Measurements from ENCODE around the gene E2F4. TPM values are rescaled to one million over a fixed set of nuclear protein-coding genes. Genes with fewer than 3 reads are reported as not detected.

E2F4 gene
- total RNA-seq, 1 experiment from 2014 or later = 74.5 TPM

DNA sequence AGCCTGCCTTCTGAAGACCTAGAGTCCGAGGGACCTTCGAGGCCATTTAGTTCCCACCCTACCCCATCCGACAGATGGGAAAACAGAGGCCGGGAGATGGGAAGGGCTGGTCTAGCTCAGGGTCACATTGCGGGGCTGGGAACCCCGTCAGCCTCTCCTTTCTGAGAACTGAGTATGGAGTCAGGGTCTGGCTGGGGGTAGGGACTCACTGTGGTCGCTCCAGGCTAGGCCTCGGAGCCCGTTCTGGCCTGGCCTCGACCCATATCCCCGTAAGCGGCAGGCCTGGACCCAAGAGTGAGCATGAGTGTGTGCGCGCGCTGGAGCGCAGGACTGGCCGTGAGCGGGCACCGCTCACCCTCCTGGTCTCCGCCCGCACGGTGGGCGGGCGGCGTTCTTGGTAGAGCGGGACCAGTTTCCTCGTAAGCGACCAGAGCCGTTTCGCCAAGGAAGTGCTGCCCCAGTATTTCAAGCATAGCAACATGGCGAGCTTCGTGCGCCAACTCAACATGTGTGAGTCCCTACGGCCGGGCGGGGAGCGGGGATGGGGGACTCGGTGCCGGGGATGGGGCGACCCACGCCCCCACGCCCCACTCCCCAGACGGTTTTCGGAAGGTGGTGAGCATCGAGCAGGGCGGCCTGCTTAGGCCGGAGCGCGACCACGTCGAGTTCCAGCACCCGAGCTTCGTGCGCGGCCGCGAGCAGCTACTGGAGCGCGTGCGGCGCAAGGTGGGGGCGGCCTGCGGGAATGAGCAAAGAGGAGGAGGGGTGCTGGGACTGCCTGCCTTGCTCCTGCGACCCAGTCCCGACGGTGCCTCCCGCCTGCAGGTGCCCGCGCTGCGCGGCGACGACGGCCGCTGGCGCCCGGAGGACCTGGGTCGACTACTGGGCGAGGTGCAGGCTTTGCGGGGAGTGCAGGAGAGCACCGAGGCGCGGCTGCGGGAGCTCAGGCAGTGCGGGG, 26.6 kb upstream of the E2F4 start:
- POLR2A ChIA-PET = interaction anchor here (0.6 kb wide), 1 partner anchor 82 kb away, joined by 4 read pairs; the partner anchor contains the start of gene FHOD1
- CTCF ChIA-PET = no interaction called here
- Histone ChIP-seq H3K4me3 (ENCODE audit: low read depth in 2 of 2, low read length in 2 of 2) (no peak overlapping the region), H3K4me1 (ENCODE audit: control insufficient read depth, insufficient read depth, low read length) (peaks cover 7% of the 10 kb centered on the region; the same call in 1 of the 2 replicates), H3K9me3 (ENCODE audit: control insufficient read depth, insufficient read depth, low read depth, low read length) (no peaks in the 10 kb centered on the region), H3K36me3 (ENCODE audit: control insufficient read depth, insufficient read depth, low read length) (no peaks in the 10 kb centered on the region; the same call in 1 of the 2 replicates), H3K27ac (ENCODE audit: low read length) (no peak overlapping the region), H3K27me3 (ENCODE audit: control insufficient read depth, insufficient read depth, low read length) (no peaks in the 10 kb centered on the region)
- TF ChIP-seq, protein P1, sequence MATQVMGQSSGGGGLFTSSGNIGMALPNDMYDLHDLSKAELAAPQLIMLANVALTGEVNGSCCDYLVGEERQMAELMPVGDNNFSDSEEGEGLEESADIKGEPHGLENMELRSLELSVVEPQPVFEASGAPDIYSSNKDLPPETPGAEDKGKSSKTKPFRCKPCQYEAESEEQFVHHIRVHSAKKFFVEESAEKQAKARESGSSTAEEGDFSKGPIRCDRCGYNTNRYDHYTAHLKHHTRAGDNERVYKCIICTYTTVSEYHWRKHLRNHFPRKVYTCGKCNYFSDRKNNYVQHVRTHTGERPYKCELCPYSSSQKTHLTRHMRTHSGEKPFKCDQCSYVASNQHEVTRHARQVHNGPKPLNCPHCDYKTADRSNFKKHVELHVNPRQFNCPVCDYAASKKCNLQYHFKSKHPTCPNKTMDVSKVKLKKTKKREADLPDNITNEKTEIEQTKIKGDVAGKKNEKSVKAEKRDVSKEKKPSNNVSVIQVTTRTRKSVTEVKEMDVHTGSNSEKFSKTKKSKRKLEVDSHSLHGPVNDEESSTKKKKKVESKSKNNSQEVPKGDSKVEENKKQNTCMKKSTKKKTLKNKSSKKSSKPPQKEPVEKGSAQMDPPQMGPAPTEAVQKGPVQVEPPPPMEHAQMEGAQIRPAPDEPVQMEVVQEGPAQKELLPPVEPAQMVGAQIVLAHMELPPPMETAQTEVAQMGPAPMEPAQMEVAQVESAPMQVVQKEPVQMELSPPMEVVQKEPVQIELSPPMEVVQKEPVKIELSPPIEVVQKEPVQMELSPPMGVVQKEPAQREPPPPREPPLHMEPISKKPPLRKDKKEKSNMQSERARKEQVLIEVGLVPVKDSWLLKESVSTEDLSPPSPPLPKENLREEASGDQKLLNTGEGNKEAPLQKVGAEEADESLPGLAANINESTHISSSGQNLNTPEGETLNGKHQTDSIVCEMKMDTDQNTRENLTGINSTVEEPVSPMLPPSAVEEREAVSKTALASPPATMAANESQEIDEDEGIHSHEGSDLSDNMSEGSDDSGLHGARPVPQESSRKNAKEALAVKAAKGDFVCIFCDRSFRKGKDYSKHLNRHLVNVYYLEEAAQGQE (IDR thresholded peaks at IDR 0.05; ENCODE audit: insufficient read depth in 1 of 2, low read depth in 2 of 2, low read length in 1 of 2) = no peak
- TF ChIP-seq, protein P2, sequence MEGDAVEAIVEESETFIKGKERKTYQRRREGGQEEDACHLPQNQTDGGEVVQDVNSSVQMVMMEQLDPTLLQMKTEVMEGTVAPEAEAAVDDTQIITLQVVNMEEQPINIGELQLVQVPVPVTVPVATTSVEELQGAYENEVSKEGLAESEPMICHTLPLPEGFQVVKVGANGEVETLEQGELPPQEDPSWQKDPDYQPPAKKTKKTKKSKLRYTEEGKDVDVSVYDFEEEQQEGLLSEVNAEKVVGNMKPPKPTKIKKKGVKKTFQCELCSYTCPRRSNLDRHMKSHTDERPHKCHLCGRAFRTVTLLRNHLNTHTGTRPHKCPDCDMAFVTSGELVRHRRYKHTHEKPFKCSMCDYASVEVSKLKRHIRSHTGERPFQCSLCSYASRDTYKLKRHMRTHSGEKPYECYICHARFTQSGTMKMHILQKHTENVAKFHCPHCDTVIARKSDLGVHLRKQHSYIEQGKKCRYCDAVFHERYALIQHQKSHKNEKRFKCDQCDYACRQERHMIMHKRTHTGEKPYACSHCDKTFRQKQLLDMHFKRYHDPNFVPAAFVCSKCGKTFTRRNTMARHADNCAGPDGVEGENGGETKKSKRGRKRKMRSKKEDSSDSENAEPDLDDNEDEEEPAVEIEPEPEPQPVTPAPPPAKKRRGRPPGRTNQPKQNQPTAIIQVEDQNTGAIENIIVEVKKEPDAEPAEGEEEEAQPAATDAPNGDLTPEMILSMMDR (IDR thresholded peaks at IDR 0.05) = no peak
- TF ChIP-seq SIN3A (IDR thresholded peaks at IDR 0.05; ENCODE audit: borderline replicate concordance, insufficient read depth, low read depth, low read length) (no peak), POLR2AphosphoS5 (IDR thresholded peaks at IDR 0.05; ENCODE audit: low read depth, low read length) (no peak), TCF7L2 (IDR thresholded peaks at IDR 0.05; ENCODE audit: low read depth, low read length) (no peak)
- ATAC-seq = no peak
- no TSS peak for BruUV-seq (replicated peaks)
- no peak for DNase-seq (ENCODE audit: low read depth, low spot score)
- in situ Hi-C loops (cut with HindIII; ENCODE audit: low pct_unique_long_range_greater_than_20kb, low sequenced_read_pairs) (no loop called here), intact Hi-C loops (cut with micrococcal nuclease; ENCODE audit: unreplicated experiment) (no loop called here)

DNA sequence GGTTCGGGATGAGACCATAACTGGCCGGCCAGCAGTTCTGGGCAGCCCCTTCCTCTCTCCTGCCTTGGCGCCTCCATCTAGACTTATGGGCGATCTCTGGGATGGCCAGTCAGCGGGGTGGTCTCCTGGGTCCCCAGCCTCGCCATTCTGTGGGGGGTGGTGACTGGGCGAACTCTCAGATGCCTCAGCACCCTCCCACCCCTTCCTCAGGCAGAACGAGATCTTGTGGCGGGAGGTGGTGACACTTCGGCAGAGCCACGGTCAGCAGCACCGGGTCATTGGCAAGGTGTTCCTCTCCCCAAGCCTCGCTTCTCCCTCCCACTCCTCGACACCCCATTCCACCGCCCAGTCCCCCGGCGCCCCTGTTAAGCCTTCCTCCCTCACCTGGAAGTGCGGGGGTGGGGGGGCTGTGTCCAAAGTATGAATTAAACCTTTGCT, 25.8 kb upstream of the E2F4 start:
- BruUV-seq (replicated peaks) = no TSS peak

More for the DNA sequence above, 25.8 kb upstream of the E2F4 start:
- Histone ChIP-seq H3K36me3 (ENCODE audit: control insufficient read depth, insufficient read depth, low read length) (no peaks in the 10 kb centered on the region; the same call in 1 of the 2 replicates), H3K9me3 (ENCODE audit: control insufficient read depth, insufficient read depth, low read depth, low read length) (no peaks in the 10 kb centered on the region), H3K27ac (ENCODE audit: low read length) (no peak overlapping the region), H3K27me3 (ENCODE audit: control insufficient read depth, insufficient read depth, low read length) (no peaks in the 10 kb centered on the region), H3K4me3 (ENCODE audit: low read depth in 2 of 2, low read length in 2 of 2) (no peak overlapping the region), H3K4me1 (ENCODE audit: control insufficient read depth, insufficient read depth, low read length) (peaks cover 12% of the 10 kb centered on the region)
- ChIA-PET POLR2A (no interaction called here), CTCF (no interaction called here)
- TF ChIP-seq SIN3A (IDR thresholded peaks at IDR 0.05; ENCODE audit: borderline replicate concordance, insufficient read depth, low read depth, low read length) (no peak), TCF7L2 (IDR thresholded peaks at IDR 0.05; ENCODE audit: low read depth, low read length) (no peak), POLR2AphosphoS5 (IDR thresholded peaks at IDR 0.05; ENCODE audit: low read depth, low read length) (no peak)
- TF ChIP-seq, protein P1 (IDR thresholded peaks at IDR 0.05; ENCODE audit: insufficient read depth in 1 of 2, low read depth in 2 of 2, low read length in 1 of 2) = no peak
- TF ChIP-seq, protein P2 (IDR thresholded peaks at IDR 0.05) = no peak
- DNase-seq (ENCODE audit: low read depth, low spot score) (no peak), ATAC-seq (no peak)
- in situ Hi-C loops (cut with HindIII; ENCODE audit: low pct_unique_long_range_greater_than_20kb, low sequenced_read_pairs) = no loop called here
- intact Hi-C loops (cut with micrococcal nuclease; ENCODE audit: unreplicated experiment) = no loop called here

Measured in Panc1 (cell line).